NOMO-1 treated with dmso at 0.1 percent for 144 hours (cell line): ENCODE results near the gene ELAVL3.

ENCODE experiments used
- DNase-seq: peaks from one replicate; lab custom pipeline; 2025; ENCODE audit not compliant: unreplicated experiment; lab: John Stamatoyannopoulos, UW

Gene ELAVL3

DNA sequence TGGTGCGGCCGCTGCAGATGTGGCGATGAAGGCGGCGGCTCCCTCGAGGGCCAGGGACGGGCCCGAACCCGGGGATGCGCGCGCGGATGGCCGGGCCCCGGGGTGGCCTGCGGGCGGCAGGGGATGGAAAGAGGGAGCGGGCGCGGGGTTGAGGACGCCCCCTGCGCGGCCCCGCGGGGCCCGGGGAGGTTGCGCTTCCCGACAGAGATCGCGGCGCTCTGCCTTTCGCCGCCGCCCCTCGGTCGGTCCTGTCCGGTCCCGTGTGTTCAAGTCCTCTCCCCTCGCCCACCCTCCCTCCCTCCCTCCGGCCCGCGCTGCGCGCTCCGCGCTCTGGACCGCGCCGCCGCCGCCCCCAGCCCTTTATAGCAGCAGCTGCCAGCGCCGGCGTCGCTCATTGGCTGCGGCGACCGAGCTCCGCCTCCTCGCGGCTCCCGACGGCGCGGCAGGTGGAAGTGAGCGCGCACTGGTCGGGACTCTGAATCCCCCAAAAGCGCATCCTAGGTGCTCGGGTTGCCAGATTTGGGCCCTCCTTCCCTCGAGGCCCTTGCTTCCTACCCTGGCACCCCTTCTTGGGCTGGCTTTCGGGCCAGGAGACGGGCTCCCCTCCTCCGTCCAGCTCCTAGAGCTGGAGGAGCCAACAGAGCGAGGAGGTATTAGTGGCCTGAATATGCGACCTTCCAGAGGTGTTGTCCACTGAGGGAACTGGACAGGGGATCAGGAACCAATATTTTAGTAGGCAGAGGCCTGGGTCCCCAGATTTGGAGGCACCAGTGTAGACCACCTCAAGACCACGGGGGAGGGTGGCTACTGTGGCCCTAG lies at the start of gene ELAVL3:
Gene ELAVL3 (minus strand): TSS at position 332 of the 819 bp plus-strand sequence. CDS start 438 bp downstream, outside the sequence.
- no peak for DNase-seq

DNA sequence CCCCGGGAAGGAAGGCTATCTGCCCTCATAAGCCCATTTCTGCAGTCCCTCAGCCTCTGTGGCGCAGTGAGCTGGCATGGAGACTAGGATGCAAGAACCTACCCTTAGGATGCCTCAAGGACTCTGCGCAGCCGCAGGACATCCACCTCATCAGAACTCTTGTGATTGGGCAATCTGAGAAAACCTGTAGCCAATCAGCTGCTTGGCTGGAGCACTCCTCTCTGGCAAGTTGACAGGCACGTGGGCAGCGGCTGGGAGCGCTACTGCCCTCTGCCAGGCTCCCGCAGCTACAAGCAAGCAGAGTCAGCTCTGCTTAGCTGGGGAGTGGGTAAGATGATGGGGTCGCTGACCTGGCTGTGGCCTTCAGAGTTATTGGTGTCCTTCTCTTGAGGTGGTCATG lies 49.6 kb upstream of the ELAVL3 start:
- peak; percentile 8 for DNase-seq

DNA sequence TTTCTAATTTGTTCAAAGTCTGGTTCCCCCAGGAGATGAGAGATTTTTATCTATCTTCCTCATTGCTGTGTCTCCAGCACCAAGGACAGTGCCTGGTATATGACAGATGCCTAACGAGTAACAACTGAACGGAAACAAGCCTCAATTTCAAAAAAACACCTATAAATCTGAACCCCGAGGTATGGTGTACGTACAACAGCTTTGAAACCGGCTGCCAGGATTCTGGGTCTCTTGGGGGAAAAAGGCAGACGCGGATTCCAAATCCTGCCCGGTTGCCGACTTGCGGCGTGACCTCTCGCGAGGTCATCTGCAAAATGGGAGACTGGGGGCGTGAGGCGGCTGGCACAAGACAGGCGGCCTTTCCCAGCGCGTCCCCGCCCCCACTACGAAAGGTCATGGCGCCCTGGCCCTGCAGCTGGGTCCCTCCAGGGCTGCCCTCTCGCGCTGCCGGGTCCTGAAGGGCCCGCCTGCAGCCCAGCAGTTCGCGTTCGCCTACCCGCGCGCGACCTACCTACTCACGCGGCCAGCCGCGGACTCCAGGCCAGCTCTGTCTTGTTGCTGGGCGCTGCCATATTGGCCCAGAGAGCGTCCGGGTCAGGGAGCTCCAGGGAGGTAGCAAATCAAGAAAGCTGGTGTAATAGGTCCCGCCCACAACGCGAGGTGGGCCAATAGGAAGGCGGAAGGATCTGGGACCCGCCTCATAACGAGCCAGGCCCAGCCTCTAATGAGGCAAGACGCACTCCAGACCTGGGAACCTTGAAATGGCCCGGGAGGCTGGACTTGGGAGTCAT lies 47.9 kb upstream of the ELAVL3 start, which contains the start of gene ECSIT:
Gene ECSIT (minus strand): TSS at position 584 of the 791 bp plus-strand sequence. CDS start 9,964 bp downstream, outside the sequence.
- peak; percentile 96 for DNase-seq

DNA sequence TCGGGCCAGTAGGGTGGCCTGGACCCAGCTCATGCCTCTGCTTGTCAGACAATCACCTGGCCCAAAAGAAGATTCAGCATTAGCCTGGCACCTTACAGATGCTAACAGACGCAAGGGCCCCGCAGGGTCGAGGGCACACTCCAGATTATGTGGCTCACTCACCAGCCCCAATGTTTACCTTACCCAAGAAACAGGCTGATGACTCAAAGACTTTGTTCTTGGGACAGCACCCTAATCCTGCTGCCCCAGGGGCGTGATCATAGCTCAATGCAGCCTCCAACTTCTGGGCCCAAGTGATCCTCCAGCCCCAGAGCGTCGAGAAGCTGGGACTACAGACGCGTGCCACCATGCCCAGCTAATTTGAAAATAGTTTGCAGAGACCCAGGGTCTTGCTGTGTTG lies 38.3 kb upstream of the ELAVL3 start:
- no peak for DNase-seq

DNA sequence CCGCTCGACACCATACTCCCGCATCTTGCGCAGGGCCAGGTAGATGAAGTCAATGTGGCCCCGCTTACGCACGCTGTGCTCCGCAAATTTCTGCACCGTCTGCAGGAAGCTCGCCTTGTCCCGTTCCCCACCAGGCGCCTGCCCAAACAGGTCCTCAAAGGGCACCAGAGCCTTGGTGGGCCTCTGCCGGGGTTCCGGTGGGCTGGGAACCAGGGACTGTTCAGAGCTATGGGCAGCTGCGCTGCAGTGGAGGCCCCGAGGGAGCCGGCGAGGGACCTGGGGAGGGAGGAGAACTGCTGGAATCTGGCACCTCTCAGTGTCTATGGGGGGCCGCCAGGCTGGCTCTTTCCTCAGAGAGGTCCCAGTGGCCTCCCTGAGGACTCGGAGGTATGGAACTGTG lies 33.1 kb upstream of the ELAVL3 start:
- no peak for DNase-seq

DNA sequence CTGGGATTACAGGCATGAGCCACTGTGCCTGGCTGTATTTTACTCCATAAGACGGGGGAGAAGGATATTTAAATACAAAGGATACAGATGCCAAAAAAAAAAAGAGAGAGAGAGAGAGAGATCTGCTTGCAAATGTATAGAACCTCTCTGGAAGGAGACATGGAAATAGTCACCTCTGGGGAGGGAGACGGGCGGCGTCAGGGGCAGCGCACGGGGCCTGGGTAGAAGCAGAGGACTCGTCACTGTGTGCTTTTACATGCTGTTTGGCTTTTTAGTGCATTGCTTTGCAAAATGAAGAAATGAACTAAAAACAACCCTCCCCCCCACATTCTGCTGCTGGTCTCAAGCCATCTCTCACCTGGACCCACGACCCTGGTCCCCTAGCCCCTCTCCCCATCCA lies 29.6 kb upstream of the ELAVL3 start:
- DNase-seq = no peak

DNA sequence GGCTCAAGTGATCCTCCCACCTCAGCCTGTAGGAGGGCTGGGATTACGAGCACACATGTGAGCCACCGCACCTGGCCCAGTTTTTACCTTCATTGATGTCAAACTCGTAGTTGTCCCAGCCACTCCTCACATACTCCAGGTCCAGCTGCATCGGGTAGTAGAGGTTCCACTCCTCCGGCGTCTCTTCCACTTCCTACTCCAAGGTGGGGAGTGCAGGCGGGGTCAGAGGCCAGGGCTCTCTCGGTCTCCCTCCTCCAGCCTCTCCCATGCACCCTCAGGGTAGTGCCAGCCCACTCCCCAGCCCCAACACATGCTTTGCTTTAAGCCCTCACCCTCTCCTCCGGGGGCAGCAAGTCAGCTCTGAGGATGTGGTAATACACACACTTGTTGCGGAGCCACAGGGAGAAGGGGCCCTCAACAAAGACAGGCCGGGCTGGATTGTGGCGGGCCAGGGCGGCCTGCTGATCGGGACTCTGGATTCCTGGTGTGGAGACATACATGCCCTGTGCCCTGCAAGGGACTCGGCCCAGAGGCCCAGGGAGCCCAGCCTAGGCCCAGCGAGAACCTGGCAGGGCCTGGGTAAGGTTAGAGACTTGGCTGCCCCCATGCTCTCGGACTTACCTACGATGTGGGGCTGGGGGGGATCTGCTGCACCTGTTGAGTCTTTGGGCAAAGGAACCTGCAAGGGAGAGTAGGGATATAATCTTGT lies 26.7 kb upstream of the ELAVL3 start:
- DNase-seq = no peak

DNA sequence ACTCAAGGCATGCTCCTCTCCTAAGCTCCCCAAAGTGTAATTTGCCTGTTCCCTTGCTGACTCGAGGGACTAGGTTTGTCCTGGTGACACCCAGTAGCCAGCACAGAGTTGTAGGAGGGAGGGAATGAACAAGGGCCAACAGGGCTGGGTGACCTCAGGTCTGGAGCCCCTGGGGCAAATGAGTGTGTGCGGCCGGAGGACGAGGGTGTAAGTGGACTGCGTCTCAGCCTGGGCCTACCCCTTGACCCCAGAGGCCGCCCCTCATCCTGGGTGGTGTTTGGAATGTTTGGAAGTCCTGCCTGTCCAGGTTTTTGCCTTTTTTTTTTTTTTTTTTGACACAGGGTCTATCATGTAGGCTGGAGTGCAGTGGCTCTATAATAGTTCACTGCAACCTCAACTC lies 26.1 kb upstream of the ELAVL3 start:
- no peak for DNase-seq

DNA sequence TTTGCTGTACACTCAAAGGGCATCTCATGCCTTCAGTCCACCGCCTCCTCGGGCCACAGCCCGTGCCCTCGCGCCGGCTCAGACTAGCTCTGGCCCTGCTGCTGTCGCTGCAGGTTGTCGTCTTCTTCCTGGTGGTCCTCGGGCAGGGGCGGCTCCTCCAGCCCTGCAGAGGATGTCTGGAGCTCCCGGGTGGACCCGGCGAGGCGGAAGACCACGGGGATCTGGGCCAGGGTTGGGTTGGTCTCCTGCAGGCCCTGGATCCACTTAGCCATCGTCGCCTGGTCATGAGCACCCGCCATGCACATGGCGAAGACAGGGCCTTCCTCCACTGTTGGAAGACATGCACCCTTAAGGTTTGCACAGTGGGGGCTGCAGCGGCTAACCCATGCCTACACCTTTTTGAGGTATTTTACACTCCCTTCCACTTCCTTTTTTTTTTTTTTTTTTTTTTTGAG lies 25.3 kb upstream of the ELAVL3 start:
- peak; percentile 56 for DNase-seq

DNA sequence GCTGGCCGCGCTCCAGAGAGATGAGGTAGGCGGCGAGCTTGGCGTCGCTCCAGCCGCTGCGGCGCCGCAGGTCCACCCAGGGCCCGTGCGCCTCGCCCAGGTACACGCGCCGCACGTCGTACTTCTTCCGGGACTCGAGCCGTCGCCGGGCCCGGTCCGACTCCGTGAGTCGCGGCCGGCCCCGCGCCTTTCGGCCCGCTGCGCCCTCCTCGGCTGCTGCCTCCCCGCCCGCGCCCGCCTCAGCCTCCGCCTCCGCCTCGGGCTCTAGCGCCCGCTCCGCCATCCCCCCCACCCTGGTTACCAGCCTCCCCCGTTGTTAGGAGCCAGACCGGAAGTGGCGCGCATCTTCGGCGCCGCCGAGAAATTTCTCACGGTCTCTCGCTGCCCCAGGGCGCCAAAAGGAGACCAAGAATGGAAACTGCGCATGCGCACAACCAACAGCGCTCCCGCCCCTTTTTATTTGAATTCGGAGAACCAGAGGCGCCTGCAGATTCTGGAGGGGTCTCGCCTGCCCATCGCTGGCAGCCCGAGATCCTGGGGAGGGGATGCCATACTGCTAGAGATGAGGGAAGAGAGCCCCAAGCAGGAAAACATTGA lies 24.8 kb upstream of the ELAVL3 start, which contains the start of gene ZNF653:
Gene ZNF653 (minus strand): TSS at position 336 of the 597 bp plus-strand sequence. CDS start 53 bp downstream, at position 283.
- peak; percentile 94 for DNase-seq

DNA sequence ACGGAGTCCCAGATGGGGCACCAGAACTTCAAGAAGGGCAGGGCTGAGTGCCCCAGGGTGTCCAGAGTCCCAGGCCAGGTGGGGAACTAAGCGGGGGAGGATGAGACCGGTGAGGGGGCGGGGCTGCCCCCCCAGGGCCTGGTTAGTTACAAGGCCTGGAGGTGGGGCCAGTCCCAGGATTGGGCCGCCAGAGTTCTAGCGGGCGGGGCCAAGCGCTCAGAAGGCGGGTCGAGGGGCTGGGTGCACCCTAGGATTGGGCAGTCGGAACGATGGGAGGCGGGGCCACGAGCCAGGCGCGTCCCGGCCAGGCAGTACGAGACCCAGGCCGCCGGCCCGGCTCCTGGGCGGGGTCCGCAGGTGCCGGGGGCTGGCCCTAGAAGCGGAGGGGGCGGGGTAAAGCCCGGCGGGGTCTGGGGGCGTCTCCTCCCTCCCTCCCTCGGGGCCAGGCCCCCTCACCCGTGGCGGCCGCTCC lies 24.2 kb upstream of the ELAVL3 start:
- peak; percentile 90 for DNase-seq

DNA sequence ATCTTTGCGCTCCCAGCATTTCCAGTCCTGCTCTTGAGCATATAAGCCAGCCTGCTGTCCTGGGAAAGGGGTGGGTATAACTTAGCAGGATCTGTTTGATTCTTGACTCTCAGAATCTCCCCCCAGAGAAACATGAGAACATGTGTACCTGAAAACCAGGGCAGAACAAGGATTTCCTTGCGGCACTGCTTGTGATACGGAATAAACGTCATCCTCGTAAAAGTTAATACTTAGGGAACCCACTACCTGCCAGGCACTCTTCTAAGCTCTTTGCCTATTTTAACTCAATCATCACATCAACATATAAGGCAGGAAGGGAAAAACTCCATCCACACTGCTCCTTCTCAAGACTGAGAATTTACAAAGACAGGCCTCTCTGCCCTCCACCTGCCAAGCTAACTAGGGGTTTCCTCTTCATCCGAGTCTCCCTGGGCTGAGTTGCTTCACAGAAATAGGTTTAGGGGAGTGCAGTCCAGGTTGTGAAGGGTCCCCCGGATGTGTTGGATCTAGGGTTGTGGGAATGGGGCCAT lies 23.7 kb upstream of the ELAVL3 start:
- no peak for DNase-seq

DNA sequence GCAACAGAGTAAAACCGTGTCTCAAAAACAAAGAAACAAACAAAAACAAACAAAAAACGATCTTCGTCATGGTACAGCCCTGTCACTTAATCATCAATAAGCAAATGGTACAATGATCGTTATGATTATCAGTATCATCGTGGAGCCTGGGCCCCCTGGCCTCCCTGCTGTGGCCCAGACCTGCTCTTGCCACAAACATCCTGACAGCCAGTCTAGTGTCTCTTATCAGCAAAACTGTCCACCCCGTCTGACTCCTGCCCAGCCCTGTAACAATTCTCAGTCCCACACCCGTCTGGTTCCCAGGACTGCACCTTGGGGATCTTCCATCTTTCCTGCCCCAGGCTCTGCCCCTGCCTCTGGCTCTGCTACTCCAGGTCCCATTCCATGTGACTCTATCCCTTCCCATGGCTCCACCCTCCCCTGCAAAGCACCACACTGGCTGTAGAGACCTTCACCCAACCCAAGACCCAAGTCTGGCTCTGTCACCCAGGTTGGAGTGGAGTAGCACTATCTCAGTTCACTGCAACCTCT lies 19.1 kb upstream of the ELAVL3 start:
- no peak for DNase-seq

DNA sequence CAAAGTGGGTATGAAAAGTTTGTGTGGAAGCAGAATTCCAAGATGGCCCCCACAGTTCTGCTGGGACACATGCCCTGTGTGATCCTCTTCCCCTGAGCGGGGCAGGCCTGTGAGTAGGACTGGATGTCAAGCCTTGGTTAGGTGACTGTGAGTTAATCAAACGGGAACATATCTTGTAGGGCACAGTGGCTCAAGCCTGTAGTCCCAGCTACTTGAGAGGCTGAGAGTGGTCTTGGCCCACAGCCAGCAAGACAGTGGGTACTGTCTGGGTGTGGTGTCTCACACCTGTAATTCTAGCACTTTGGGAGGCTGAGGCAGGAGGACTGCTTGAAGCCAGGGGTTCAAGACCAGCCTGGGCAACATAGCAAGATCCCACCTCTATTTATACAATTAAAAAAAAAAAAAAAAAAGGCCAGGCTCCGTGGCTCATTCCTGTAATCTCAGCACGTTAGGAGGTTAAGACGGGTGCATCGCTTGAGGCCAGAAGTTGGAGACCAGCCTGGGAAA lies 18.4 kb upstream of the ELAVL3 start:
- no peak for DNase-seq

DNA sequence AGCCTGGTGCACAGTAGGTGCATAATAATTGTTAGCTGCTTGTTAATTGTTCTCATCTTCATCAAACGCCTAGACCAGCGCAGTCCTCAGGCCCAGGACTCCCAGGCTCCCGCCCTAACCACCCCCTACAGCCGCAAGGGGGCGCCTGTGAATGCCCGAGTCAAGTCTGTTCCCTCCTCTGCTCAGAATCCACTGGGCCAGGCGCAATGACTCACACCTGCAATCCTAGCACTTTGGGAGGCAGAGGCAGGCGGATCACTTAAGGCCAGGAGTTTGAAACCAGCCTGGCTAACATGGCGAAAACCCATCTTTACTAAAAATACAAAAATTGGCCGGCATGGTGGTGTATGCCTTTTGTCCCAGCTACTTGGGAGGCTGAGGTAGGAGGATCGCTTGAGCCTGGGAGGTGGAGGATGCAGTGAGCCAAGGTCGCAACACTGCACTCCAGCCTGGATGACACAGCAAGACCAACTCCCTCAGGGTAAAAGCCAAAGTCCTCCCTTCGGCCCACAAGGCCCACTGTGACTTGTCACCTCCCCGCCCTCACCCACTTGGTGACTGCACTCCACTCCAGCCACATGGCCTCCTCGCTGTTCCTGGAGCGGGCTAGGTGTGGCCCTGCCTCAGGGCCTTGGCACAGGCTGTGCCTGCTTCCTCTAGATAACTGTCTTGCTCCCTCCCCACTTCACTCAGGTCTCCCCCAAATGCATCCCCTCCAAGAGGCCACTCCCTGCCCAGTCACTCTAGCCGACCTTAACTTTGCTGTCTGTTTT lies 15.7 kb upstream of the ELAVL3 start:
- peak; percentile 26 for DNase-seq

DNA sequence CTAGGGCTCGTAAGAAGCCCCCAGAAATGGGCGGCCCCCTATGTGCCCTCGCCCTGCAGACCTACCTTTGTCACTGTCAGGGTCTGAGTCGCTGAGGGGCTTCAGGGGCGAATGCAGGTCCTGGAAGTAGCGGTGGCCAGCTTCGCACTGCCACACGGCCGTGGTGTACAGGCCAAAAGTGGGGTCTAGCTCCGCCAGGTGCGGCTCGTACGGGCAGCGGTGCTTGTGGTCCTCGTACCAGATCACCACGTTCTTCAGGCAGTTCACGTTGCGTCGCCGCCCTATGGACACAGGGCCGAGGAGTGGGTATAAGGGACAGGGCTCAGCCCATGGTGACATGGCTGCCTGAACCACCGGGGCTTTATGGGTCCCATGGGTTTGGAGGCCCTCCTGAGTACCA lies 15.0 kb upstream of the ELAVL3 start:
- no peak for DNase-seq

DNA sequence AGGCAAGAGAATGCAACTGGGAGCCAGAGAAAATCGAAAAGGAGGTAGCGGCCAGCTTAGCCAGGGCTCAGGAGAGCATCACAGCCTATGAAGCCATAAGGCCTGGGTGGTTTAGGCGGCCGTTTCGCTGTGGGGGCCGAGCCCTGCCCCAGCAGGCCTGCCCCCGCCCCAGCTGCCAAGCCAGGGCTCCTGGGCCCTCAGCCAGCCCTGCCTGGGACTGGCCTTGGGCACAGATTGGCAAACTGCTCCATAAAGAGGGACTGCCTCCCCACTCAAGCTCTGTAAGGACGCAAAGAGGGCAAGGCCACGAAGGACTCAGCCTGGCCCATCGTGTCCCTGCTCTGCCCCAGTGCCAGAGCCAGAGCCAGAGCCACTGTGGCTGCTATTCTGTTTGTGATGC lies 14.6 kb upstream of the ELAVL3 start:
- DNase-seq = no peak

DNA sequence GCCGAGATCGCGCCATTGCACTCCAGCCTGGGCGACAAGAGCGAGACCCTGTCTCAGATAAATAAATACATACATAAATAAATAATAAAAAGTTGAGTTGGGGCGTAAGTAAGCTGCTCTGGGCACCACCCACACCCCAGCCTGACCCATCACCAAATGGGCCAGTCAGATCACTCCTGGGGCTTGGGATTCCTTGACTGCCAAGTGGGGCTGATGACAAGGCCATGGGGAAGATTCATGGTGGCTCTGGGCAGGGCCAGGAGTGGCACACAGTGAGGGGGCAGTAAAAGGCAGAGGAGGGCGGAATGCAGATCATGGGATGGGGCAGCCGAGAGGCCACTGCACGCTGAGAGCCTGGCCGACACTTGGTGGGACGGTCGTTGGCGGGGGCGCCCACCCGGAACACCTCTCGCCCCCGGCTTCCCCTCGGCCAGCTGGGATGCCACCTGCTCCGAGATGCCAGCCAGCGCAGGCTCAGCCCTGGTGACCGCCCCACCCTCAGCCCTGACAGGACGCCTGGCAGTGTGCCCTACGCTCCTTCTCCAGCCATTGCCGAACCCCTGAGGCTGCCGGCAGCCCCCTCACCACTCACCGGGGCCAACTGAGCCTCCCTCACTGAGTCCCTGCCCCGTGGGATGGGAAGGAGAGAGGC lies 13.9 kb upstream of the ELAVL3 start:
- no peak for DNase-seq

DNA sequence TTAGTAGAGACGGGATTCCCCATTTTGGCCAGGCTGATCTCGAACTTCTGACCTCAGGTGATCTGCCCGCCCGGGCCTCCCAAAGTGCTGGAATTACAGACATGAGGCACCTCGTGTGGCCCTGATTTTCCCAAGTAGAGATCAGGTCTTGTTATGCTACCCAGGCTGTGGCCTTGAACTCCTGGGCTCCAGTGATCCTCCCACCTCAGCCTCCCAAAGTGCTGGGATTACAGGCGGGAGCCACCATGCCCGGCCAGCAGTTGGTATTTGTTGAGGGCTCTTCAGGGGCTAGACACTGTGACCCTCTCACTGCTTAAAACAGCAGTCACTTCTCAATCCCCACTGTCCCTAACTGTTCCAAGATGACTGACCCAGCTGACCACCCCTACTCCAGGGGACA lies 8.5 kb upstream of the ELAVL3 start:
- DNase-seq = no peak
